Bronchial epithelial cell (primary cell): ENCODE data around the gene CD151. TPM values are rescaled to one million over a fixed set of nuclear protein-coding genes. Genes with fewer than 3 reads are reported as not detected.

Source experiments
- DNase-seq: peaks from one replicate; pipeline ENCODE4 v3.0.0-alpha.2; 2010; ENCODE audit warnings: low read depth
- FAIRE-seq: peaks from 2 replicates; lab custom pipeline; 2011; peaks lifted over from hg19 to GRCh38; lab: Jason Lieb, UNC
- H3K27me3 ChIP-seq: 2 replicates; pipeline ENCODE4 v1.5.1; 2011; ENCODE audit warnings: low read length; ENCODE audit not compliant: control insufficient read depth, insufficient read depth
- H3K36me3 ChIP-seq: 2 replicates; pipeline ENCODE4 v1.5.1; 2011; ENCODE audit warnings: low read length; ENCODE audit not compliant: control insufficient read depth, insufficient read depth
- H3K4me3 ChIP-seq: 2 replicates; pipeline ENCODE4 v1.5.1; 2011; ENCODE audit warnings: mild to moderate bottlenecking, low read depth, low read length, control low read depth
- CTCF ChIP-seq: IDR thresholded peaks from 2 replicates; pipeline ENCODE4 v1.5.1; 2011; ENCODE audit warnings: mild to moderate bottlenecking, moderate library complexity, low read length, control low read depth, inconsistent platforms; ENCODE audit not compliant: insufficient read depth, severe bottlenecking
- total RNA-seq: library from RNA; depleted of rRNA; stranded (reverse); fragments of >200 nt; gene quantifications from 2 replicates; pipeline ENCODE4 v1.2.1, GENCODE V29; 2014

The CD151 gene
- total RNA-seq, 1 donor from 2014 or later: 324 TPM

GRCh38 chr11:788953-789940, 43.5 kb upstream of the CD151 start:
- no peak for FAIRE-seq
- DNase-seq: no peak
- Histone ChIP-seq H3K27me3 (peaks cover 3% of the 10 kb centered on the region), H3K36me3 (peaks cover 5% of the 10 kb centered on the region), H3K4me3 (no peak overlapping the region)
- no peak for TF ChIP-seq CTCF

- Histone ChIP-seq H3K27me3 (peaks cover 3% of the 10 kb centered on the region), H3K4me3 (no peak within 1 kb of the TSS), H3K36me3 (peaks cover 10% of the 10 kb centered on the region)
- TF ChIP-seq CTCF: no peak
- no peak for FAIRE-seq
- no peak for DNase-seq
Measured at GRCh38 chr11:789943-790342, 42.8 kb upstream of the CD151 start, which contains the start of gene CEND1. TSS of gene CEND1 (minus strand) at chr11:790090. CDS start at chr11:788576, 1,514 bp downstream.

- FAIRE-seq (no peak), DNase-seq (no peak)
- no peak for TF ChIP-seq CTCF
- Histone ChIP-seq H3K27me3 (peaks cover 3% of the 10 kb centered on the region), H3K36me3 (peaks cover 10% of the 10 kb centered on the region), H3K4me3 (no peak overlapping the region)
Measured at GRCh38 chr11:790721-791564, 41.8 kb upstream of the CD151 start.

GRCh38 chr11:791658-792534, 40.9 kb upstream of the CD151 start:
- no peak for TF ChIP-seq CTCF
- H3K4me3 ChIP-seq: no peak overlapping the region
- DNase-seq: no peak
- no peak for FAIRE-seq
- peaks cover 10% of the 10 kb centered on the region for H3K36me3 ChIP-seq
- peaks cover 3% of the 10 kb centered on the region for H3K27me3 ChIP-seq

- H3K4me3 ChIP-seq: no peak overlapping the region
- H3K27me3 ChIP-seq: peaks cover 3% of the 10 kb centered on the region
- FAIRE-seq (no peak), DNase-seq (no peak)
- peaks cover 10% of the 10 kb centered on the region for H3K36me3 ChIP-seq
- TF ChIP-seq CTCF: no peak
Measured at GRCh38 chr11:792535-792821, 40.3 kb upstream of the CD151 start.
